GM20431 (cell line): ENCODE results near the gene ITIH4.

Experiments used
- in situ Hi-C: fragments of 300-500 bp; cut with MseI, MboI; formaldehyde crosslinking; loops from one replicate; pipeline ENCODE4 v1.15.0; 2020; ENCODE audit warnings: low sequenced_read_pairs; ENCODE audit not compliant: unreplicated experiment

The ITIH4 gene

DNA sequence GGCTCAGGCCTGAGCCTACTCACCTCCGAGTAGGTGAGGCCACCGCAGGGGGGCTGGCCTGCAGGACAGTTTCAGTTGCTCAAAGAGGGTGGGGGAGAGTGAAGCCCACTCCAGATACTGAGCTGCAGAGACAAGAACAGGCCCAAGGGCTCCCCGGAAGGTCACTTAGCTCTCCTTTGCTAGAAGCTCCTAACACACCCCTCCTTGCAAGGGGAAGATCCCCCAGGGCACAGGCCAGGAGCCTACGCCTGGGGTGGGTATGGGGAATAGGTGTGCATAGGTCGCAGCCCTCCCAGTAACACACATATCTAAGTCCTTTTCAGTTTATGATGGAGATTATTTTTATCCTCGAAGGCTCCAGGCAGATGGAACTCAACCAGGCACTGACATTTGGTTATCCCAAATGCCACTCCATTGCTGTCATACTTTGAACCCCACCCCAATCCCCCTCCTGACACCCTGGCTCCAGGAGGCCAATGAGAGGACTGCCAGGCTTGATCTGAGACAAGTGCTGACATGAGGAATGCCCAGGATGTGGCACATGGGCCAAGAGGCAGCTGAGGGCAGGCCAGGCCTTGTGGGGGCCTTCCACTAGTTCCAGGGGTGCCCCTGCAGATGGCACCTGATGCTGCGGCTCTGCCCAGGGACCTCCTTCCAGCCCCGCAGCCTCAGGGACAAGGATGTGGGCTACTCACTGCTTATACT, 5.4 kb upstream of the ITIH4 start:
- in situ Hi-C loops: no loop called here

DNA sequence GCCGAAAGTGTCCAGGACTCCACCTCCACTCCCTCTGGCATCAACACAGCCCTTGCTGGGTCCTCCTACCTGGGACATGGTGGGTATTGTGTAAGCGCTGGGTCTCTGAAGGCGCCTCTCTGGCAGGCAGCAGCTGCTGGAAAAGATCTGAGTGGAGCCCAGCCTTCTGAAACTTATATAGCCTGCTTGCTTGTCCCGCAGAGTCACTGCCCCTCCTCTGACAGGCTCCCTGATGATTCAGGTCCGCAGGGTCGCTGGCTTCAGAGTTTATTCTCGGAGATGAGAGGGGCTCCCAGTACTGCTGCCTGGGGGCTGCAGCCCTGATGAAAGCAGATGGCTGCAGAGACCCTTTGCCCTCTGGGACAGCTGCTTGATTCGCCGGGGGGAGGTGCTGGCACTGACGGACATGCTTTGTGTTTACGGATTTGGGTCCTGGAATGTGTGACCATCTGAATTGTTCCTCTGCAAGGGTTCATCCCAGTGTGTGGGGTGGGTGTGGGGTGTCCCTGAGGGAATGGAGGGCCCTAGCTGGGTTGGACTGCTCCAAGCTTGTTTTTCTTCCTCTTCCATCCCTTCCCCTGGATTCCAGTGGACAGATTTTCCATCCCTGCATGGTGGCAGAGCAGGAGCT, 4.5 kb upstream of the ITIH4 start, which contains the start of gene MUSTN1:
Gene MUSTN1, minus strand, starts transcription at position 149 of the 631 bp plus-strand sequence. Its CDS starts 71 bp downstream, at position 78.
- in situ Hi-C loops: no loop called here

GRCh38 chr3:52833202-52833601, 2.7 kb upstream of the ITIH4 start:
- in situ Hi-C loops: no loop called here

DNA sequence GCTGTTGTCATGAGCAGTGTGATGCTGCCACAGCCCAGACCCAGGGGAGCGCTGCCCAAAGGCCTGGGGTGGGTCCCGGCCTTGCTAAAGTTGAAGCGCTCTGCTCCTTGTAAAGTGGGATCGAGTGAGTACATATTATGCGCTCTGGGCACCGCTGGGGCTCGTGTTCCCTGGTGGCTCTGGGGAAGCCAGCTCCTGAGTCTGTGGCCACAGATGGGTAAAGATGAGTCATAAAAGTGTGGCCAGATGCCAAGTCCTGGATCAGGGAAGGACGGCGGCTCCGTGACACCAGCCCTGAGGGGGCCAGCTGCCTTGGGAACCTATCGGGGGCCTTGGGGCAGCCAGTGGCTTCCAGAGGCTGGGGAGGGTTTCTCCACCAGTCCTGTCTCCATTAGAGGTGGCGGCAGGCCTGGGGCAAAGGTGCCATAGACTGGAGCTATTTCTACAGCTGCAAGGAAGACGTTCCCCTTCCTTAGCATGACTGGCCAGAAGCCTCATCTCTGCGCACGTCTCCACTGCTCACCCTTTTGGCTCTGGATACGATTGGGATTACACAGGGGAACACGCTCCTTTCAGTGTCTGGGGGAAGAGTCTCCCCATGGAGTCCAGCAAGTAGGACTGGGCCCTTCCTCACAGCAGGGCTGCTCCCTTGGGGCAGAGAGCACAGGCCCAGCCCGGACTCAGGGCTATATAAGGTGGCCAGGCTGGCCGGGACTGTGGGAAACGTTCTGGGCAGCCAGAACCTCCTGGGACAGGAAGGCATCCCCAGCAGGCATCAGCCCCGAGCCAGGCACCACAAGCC, 1.2 kb upstream of the ITIH4 start:
- in situ Hi-C loops: no loop called here

- in situ Hi-C loops: no loop called here
Measured at GRCh38 chr3:52829906-52830463, 487 bp downstream of the ITIH4 start.

DNA sequence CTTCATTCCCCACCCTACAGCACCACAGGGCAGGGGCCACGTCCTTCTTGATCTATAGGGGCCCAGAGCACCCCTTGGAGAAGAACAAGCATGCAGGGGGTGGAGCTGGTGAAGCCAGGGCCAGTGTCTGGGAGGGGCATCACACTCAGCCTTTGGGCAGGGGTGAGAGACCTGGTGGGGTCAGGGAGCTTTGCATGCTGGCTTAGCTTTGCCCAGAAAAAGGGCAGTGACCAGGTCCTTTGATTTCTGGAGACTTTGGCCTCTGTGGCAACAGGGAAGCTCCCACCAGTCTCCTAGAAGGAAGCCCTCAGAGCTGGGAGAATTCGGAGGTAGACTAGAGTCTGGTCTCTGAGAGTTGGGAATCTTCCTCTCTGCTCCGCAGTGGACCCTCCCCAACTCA, 990 bp downstream of the ITIH4 start:
- in situ Hi-C loops: no loop called here

DNA sequence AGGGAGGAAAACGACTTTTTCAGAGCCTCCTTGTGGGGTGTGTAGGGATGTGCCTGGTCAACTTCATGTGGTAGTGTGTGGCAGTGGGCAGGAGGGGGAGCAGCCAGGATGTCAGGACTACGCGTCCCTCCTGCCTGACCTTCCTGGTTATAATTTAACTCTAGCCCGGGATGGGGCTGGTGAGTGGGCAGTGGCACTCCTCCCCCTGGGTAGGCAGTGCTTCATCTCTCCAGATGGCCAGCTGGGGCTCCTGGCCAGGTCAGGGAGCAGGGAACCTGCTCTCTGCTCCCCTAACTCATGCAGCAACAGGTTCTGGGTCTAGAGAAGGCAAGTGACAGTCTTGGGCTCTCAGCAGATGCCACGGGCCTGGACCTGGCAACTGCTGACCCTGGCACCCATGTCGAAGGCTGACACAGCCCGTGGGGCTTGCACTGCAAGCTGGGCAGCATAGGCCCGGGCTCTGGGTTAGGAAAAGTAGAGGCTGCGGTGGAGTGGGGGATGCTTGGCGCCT, 2.6 kb downstream of the ITIH4 start:
- in situ Hi-C loops: no loop called here

DNA sequence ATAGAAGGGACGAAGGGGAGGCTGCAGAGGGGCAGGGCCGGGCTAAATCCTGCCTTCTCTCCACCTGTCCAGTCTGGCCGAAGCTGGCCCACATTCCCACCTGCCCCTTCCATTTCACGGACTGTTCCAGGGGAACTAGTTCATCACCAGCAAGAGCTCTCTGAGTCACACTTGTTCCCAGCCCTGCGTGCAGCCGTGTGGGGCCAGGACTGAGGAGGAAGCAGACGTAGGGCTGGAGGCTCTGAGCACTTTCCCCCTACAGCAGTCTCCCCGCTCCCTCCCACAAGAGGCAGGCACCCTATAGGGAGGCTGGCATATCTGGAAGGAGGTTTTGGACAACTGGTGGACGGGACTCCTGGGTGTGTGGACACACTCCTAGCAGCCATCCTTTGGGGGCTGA, 3.0 kb downstream of the ITIH4 start:
- in situ Hi-C loops: no loop called here

DNA sequence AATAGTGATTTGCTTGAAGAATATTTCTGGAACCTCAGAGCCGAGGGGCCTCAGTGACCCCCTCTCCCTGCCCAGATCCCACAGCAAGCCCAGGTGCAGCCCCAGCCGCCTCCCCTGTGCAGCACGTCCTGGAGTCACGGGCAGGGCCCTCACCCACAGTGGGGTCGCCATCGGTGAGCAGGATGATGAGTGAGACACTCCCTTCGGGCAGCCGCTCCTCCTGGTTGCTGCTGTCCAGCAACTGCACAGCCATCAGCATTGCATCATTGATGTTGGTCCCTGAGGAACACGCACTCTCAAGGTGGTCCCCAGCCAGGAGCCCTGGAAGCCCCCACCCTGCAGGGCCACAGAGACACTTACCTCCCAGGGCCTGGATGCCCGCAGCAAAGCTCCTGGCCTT, 6.4 kb downstream of the ITIH4 start:
- in situ Hi-C loops: no loop called here

DNA sequence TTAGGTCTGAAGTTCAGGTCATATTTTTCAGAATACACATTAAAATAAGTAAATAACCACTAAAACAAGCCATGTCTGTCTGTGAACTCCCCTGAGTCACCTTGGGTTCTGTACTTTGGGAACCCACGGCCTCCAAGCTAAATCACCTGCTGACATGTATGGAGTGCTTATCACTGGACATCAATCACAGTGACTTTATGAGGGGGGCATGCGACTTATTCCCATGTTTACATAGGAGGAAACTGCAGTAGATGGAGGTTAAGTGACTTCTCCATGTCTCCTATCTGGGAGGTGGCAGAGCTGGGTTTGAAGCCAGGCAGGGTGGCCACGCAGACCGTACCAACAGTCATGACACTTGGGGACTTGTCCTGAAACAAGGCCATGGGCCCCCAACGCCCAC, 8.1 kb downstream of the ITIH4 start:
- in situ Hi-C loops: no loop called here

GRCh38 chr3:52820736-52821135, 9.7 kb downstream of the ITIH4 start:
- in situ Hi-C loops: no loop called here

- in situ Hi-C loops: no loop called here
Measured at GRCh38 chr3:52819936-52820335, 10.5 kb downstream of the ITIH4 start.

DNA sequence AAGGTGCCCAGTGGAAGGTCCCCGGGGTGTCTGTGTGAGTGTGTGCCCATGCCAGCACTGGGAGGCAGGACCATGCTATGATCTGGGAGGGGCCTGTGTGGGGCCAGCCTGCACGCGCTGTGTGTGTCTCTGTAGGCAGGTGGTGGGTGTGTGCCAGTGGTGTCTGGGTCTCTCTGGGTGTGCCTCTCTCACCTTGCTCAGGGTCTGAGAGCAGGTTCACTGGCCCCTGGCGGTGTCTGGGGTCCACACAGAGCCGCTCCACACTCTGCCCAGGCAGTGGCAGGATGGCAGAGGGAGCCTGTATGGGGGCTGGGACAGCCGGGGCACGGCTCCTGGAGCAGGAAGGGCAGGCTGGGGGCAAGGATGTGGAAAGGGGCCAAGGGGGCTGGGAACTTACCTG, 12.6 kb downstream of the ITIH4 start:
- in situ Hi-C loops: no loop called here

- in situ Hi-C loops: no loop called here
Measured at GRCh38 chr3:52817221-52817620, 13.3 kb downstream of the ITIH4 start.

- in situ Hi-C loops: no loop called here
Measured at GRCh38 chr3:52816654-52817053, 13.8 kb downstream of the ITIH4 start.

DNA sequence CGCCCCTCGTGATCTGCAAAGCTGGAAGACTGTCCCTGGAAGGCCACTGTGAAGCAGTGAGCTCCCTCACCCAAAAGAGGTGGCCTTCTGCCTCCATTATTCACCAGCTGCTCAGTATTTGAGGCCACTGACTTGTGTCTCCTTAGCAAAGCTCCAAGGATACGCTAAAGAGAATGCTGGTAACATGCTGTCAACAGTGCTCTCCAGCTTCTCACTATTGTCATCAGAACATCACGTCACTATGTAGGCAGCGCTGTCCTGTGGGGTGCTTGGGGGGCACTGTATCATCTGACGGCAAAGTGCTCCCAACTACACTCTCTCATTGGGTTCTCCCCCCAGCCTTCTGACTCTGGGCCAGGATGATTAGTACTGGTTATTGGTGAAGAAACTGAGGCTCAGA, 14.3 kb downstream of the ITIH4 start:
- in situ Hi-C loops: no loop called here

- in situ Hi-C loops: no loop called here
Measured at GRCh38 chr3:52813810-52814209, 16.7 kb downstream of the ITIH4 start.

DNA sequence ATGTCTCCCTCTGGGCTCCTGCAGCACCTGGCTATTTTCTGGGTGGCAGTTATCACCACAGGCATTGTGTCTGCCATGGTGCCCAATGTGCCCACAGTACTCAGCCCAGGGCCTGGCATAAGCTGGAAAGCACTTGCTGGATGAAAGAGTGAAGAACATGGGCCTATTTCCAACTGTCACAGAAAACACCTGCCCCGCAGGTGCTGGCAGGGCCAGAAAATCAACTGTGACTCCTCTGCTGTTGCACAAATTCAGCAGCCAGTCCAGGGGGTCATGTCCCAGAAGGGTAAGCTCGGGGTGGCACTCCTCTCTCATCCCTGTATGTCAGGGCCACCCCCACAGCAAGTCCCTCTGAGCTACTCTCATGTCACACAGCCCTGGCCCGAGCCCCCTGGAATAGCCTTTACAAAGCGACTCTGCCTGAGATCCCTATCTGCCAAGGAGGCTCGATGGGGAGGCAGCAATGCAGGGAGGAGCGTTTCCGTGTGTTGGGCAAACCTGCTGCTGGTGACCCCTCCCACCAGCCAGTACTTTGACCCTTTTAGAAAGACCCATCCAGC, 18.9 kb downstream of the ITIH4 start:
- in situ Hi-C loops: no loop called here

- in situ Hi-C loops: no loop called here
Measured at GRCh38 chr3:52810923-52811322, 19.5 kb downstream of the ITIH4 start.

DNA sequence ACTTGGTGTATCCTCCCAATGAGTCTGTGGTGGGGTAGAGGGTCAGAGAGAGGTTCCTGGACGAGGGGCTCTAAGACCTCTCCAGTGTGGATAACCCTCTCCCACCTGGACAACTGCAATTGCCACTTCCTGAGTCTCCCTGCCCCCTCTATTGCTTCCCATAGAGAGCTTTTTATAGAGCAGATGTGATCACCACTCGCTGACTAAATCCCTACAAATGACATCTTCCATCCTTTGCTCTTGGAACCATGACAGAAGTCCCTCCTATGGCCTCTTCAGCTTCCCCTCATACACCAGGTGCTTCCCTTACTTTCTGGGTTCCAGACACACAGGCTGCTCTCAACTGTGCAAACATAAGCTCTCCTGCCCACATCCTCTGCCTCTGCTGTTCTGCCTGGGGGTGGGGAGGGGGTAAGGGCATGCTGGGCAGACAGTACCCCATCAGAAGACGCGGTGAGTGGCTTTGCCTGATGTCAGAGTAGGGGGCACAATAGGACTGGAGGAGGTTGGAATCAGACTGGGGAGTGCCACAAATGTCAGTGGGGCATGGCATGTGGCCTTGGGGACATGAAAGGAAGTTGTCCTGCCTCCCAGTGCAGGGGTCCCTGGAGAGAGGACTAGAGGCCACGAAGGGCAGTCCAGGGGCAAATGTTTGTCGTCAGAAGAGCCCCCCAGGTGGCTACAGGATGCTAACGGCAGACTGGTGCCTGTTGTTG, 20.7 kb downstream of the ITIH4 start:
- in situ Hi-C loops: no loop called here
